RPMI8226 (cell line): ENCODE results near the gene PCBD2.
A peak's percentile ranks its signal among the peaks of the same experiment; 100 is the strongest.
"Not testable (repeated sequence)": the region's sequence is repeated elsewhere in the genome, so short reads cannot be mapped to it uniquely, and the experiment has no call there.

Source experiments
- DNase-seq: peaks from one replicate; pipeline ENCODE4 v3.0.0-alpha.2; 2015

PCBD2 gene

GRCh38 chr5:134904610-134905245 lies at the start of gene PCBD2:
TSS of gene PCBD2 (plus strand) at chr5:134905131. CDS start at chr5:134905140, 9 bp downstream.
- peak; percentile 96 for DNase-seq

- DNase-seq: not testable (repeated sequence)
Measured at GRCh38 chr5:134856465-134856864, 48.5 kb upstream of the PCBD2 start.

DNA sequence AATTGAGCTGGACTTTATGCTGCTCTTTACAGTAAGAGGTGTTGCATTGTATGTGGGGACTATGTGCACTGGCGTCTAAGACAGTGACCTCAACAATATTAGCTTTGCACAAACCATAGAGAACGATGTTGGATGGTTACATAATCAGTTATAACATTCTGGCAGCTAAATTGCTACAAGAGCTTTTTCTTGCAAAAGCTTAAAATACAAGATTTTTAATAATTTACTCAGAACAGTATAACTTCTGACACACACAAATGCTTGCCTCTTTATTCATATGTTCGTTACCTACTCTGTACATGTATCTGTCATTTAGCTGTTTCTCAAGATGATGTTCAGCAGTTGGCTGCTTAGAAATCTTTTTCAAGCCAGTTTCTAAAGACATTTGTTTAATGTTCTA lies 47.5 kb upstream of the PCBD2 start:
- DNase-seq: no peak

DNA sequence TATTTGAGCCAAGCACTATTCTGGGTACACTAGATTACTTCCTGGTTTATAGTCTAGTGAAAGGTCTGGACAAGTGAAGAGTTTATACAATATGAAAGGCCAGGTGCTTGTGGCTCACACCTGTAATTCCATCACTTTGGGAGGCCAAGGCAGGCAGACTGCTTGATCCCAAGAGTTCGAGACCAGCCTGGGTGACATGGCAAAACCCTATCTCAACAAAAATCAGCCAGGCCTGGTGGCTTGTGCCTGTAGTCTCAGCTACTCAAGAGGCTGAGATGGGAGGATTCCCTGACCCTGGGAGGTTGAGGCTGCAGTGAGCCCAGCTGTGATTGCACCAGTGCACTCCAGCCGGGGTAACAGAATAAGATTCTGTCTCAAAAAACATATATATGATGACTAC lies 40.2 kb upstream of the PCBD2 start:
- DNase-seq: no peak

- DNase-seq: peak; percentile 36
Measured at GRCh38 chr5:134873494-134873893, 31.4 kb upstream of the PCBD2 start.

GRCh38 chr5:134873987-134874830 lies 30.7 kb upstream of the PCBD2 start, which contains the start of gene TXNDC15:
TSS of gene TXNDC15 (plus strand) at chr5:134874371. CDS start at chr5:134874428, 57 bp downstream.
- DNase-seq: peak; percentile 87

DNA sequence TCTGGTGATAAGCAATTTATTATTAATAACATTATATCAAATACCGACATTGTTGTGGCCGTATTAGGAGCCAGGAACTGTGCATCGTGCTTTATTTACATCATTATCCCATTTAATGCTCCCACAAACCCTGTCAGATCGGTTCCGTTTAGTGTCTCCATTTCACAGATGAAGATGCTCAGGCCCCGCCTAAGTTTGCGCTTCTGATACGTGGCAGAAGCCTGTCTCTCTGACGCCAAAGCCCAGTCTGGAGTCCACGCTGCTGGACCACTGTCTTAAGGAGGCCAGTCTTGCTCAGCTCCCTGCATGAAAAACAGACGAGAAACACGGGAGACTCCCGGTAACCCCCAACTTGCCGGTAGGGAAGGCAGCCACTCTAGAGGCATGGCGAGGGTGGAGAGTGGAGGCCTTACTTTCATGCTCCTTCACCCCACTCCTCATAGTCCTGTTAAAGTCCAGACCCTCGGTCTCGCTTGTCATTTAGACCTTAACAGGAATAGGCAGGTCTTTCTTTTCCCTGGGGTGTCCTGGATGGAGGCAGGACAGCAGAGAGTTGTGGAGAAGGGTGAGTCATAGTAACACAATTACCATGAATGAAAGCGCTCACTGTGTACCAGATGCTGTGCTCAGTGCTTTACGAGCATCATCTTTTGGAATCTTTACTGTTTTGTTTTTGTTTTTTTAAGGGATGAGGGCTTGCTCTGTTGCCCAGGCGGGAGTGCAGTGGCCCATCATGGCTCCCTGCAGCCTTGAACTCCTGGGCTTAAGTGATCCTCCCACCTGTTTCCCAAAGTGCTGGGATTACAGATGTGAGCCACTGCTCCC lies 29.9 kb upstream of the PCBD2 start:
- peak; percentile 61 for DNase-seq

GRCh38 chr5:134877159-134877558 lies 27.8 kb upstream of the PCBD2 start:
- DNase-seq: peak; percentile 75

- DNase-seq: peak; percentile 97
Measured at GRCh38 chr5:134878403-134878802, 26.5 kb upstream of the PCBD2 start.

GRCh38 chr5:134879456-134879855 lies 25.5 kb upstream of the PCBD2 start:
- DNase-seq: no peak

- DNase-seq: not testable (repeated sequence)
Measured at GRCh38 chr5:134880937-134881336, 24.0 kb upstream of the PCBD2 start.

- not testable (repeated sequence) for DNase-seq
Measured at GRCh38 chr5:134881711-134882110, 23.2 kb upstream of the PCBD2 start.

- DNase-seq: no peak
Measured at GRCh38 chr5:134887593-134888159, 17.3 kb upstream of the PCBD2 start.

DNA sequence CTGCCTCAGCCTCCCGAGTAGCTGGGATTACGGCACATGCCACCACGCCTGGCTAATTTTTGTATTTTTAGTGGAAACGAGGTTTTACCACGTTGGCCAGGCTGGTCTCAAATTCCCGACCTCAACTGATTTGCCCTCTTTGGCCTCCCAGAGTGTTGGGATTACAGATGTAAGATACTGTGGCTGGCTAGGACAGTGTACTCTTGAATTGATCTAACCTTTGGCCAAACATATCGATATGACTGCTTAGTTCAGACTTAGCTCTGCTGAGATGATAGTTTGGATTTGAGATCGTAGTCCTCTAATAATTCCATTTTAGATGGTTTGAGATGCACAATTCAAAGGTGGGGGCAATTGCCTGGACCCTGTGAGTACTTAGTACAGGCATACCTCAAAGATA lies 15.6 kb upstream of the PCBD2 start:
- no peak for DNase-seq

- DNase-seq: no peak
Measured at GRCh38 chr5:134891473-134891872, 13.5 kb upstream of the PCBD2 start.

DNA sequence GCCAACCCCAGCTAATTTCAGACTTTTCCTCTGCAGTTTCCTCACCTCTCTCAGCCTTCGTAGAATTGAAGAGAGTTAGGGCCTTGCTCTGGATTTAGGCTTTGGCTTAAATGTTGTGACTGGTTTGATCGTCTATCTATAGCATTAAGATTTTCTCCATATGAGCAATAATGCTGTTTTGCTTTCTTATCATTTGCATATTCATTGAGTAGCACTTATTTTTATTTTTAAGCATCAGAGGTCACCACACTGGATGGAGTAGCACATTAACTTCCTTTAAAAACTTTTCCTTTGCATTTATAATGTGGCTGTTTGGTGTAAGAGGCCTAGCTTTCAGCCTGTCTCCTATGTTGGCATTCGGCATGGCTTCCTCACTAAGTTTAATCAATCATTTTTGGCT lies 12.6 kb upstream of the PCBD2 start:
- no peak for DNase-seq

GRCh38 chr5:134892926-134893325 lies 12.0 kb upstream of the PCBD2 start:
- no peak for DNase-seq

DNA sequence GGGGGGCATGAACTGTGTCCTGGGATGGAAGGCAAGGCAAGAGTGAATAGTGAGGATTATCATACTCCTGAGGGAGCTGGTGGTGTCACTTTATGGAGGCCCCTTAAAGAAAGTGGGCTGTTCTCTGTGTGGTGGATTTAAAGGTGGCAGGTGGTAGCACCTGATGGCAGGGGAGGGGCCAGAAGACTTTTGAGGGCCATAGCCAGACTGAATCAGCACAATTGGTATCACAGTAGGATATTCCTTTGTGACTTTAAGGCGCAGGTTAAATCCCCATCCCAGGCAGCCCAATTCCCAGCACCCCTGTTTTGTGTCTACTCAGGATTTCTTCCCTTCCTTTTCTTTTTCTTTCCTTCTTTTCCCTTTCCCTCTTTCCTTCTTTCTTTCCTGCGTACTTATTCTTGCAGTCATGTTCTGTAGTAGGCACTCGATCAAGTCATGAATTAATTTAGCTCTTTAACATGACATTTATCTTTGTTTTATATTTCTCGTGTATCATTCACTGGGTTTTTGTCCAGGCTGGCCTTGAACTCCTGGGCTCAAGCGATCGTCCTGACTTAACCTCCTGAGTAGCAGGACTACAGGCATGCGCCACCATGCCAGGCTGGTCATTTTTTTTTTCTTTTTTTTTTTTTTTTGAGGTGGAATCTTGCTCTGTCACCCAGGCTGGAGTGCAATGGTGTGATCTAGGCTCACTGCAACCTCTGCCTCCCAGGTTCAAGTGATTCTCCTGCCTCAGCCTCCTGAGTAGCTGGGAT lies 11.0 kb upstream of the PCBD2 start:
- no peak for DNase-seq

DNA sequence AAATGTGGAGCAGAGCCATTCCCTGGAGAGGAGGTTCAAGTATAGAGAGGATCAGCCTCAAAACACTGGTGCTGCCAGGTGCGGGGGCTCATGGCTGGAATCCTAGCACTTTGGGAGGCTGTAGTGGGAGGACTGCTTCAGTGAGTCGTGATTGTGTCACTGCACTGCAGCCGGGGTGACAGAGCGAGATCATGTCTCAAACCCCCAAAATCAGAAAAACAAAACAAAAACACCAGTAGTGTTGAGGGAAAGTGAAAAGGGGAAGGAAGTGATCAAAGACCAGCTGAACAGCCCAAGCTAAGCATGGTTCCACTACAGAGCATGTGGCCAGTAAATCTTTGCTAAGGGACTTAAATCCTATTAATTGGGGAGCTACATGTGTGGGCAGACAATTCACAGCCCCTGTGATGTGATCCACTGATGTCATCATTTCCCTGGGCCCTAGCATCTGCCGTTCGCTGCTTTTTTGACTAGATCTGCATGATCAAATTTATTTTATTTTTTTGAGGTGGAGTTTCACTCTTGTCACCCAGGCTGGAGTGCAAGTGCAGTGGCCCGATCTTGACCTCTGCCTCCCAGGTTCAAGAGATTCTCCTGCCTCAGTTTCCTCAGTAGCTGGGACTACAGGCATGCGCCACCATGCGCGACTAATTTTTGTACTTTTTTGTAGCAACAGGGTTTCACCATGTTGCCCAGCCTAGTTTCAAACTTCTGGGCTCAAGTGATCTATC lies 2.7 kb upstream of the PCBD2 start:
- peak; percentile 36 for DNase-seq

GRCh38 chr5:134905246-134905996 lies 490 bp downstream of the PCBD2 start:
- peak; percentile 78 for DNase-seq

GRCh38 chr5:134906811-134907210 lies 1.9 kb downstream of the PCBD2 start:
- DNase-seq: no peak
